GM12892 (cell line): ENCODE measurements around the gene PAX7.

ENCODE experiments used
- POLR2A ChIP-seq: IDR thresholded peaks from 2 replicates; pipeline ENCODE4 v1.6.1; 2011; ENCODE audit warnings: low read depth, low read length, control low read depth
- POLR2AphosphoS5 ChIP-seq: IDR thresholded peaks from 2 replicates; pipeline ENCODE4 v1.6.1; 2011; ENCODE audit warnings: low read depth, low read length, control low read depth

- no peak for TF ChIP-seq POLR2A
- TF ChIP-seq POLR2AphosphoS5: no peak
Observed at GRCh38 chr1:18599704-18600103, 30.9 kb upstream of the PAX7 start.
